HFFc6 (cell line): ENCODE measurements around the gene LIPH. TPM values are rescaled to one million over a fixed set of nuclear protein-coding genes. Genes with fewer than 3 reads are reported as not detected.
"Not testable (repeated sequence)": the region's sequence is repeated elsewhere in the genome, so short reads cannot be mapped to it uniquely, and the experiment has no call there.

Experiments
- DNase-seq: peaks from one replicate; pipeline ENCODE4 v3.0.0-alpha.2; 2018
- H3K27ac Mint-ChIP-seq: 2 replicates; pipeline ENCODE4 v1.8.0; 2020; ENCODE audit warnings: mild to moderate bottlenecking, mixed read lengths
- H3K27me3 Mint-ChIP-seq: 2 replicates; pipeline ENCODE4 v1.8.0; 2021; ENCODE audit warnings: mild to moderate bottlenecking, moderate library complexity, mixed read lengths; ENCODE audit not compliant: insufficient read depth
- H3K36me3 Mint-ChIP-seq: 2 replicates; pipeline ENCODE4 v1.8.0; 2021; ENCODE audit warnings: low read depth, mixed read lengths
- H3K4me1 Mint-ChIP-seq: 2 replicates; pipeline ENCODE4 v1.8.0; 2020; ENCODE audit warnings: low read depth, mixed read lengths
- H3K4me3 Mint-ChIP-seq: 2 replicates; pipeline ENCODE4 v1.8.0; 2020; ENCODE audit warnings: mild to moderate bottlenecking, moderate library complexity, mixed read lengths
- H3K9me3 Mint-ChIP-seq: 2 replicates; pipeline ENCODE4 v1.8.0; 2020; ENCODE audit warnings: mild to moderate bottlenecking, mixed read lengths
- total RNA-seq, 6 experiments: library from RNA; stranded (reverse); fragmentation: NEBNext Ultra II Directional; extraction: Animal tissue kit (Norgen Biotek cat#: 25700); gene quantifications; 2 replicates in 1 of 6; 3 replicates in 5 of 6; pipeline ENCODE4 v1.2.3, GENCODE V29; 2021
- TF ChIP-seq, protein P1 (sequence below): fragments of 200-600 bp; sonication (generic); IDR thresholded peaks from 2 replicates; pipeline ENCODE4 v1.5.0; 2021; ENCODE audit warnings: antibody characterized with exemption, mild to moderate bottlenecking

LIPH gene
- total RNA-seq, 6 experiments from 2014 or later: 0.10 to 1.6 (median 0.26) TPM

DNA sequence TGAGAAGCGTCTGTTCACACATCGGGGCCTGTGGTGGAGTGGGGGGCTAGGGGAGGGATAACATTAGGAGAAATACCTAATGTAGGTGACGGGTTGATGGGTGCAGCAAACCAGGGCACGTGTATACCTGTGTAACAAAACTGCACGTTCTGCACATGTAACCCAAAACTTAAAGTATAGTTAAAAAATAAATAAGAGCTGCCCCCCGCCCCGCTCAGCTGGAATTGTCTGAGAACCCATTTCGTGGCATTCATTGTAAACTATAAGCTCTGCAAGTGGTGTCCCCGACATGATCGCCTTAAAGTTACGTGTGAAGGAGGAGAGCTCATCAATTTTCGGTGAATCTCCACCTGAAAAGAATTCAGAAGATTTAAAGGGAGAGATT lies 7.3 kb upstream of the LIPH start:
- Mint-ChIP-seq H3K4me1 (peaks cover 21% of the 10 kb centered on the region), H3K36me3 (no peaks in the 10 kb centered on the region), H3K27me3 (peaks cover 10% of the 10 kb centered on the region), H3K27ac (no peak overlapping the region), H3K9me3 (no peaks in the 10 kb centered on the region), H3K4me3 (no peak overlapping the region)
- DNase-seq: no peak
- TF ChIP-seq, protein P1, sequence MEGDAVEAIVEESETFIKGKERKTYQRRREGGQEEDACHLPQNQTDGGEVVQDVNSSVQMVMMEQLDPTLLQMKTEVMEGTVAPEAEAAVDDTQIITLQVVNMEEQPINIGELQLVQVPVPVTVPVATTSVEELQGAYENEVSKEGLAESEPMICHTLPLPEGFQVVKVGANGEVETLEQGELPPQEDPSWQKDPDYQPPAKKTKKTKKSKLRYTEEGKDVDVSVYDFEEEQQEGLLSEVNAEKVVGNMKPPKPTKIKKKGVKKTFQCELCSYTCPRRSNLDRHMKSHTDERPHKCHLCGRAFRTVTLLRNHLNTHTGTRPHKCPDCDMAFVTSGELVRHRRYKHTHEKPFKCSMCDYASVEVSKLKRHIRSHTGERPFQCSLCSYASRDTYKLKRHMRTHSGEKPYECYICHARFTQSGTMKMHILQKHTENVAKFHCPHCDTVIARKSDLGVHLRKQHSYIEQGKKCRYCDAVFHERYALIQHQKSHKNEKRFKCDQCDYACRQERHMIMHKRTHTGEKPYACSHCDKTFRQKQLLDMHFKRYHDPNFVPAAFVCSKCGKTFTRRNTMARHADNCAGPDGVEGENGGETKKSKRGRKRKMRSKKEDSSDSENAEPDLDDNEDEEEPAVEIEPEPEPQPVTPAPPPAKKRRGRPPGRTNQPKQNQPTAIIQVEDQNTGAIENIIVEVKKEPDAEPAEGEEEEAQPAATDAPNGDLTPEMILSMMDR: no peak

DNA sequence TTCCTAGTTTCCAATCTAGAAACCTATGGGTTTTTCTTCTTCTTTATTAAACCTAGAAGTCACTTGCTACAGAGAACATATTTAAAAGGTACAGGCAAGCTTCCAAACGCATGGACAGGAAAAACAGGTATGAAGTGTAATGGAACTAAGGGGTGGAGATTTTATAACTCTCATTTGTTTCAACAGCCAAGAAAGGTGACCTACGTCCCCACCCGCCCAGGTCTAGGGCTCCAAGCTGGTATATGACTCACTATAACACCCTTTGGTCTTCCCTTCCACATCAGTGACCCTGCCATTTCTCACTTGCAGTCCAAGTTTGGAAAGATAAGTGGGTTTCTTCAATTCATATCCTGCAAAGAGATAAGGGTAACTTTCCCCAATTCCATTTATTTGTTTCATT lies 6.0 kb upstream of the LIPH start:
- H3K36me3 Mint-ChIP-seq: no peaks in the 10 kb centered on the region
- H3K27me3 Mint-ChIP-seq: peaks cover 9% of the 10 kb centered on the region
- H3K4me3 Mint-ChIP-seq: no peak overlapping the region
- no peak overlapping the region for H3K27ac Mint-ChIP-seq
- DNase-seq: no peak
- peaks cover 21% of the 10 kb centered on the region for H3K4me1 Mint-ChIP-seq
- TF ChIP-seq, protein P1: no peak
- no peaks in the 10 kb centered on the region for H3K9me3 Mint-ChIP-seq

DNA sequence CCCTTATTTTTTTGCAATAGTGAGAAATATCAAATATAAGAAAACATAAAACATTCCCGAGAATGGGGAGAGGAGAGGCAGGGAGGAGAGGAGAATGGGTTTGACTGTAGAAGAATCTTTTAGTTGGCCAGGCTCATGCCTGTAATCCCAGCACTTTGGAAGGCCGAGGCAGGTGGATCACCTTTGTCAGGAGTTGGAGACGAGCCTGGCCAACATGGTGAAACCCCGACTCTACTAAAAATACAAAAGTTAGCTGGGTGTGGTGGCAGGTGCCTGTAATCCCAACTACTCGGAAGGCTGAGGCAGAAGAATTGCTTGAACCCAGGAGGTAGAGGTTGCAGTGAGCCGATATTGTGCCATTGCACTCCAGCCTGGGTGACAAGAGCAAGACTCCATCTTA lies 4.3 kb upstream of the LIPH start:
- H3K27me3 Mint-ChIP-seq, DNase-seq, H3K4me3 Mint-ChIP-seq, H3K9me3 Mint-ChIP-seq, H3K36me3 Mint-ChIP-seq, H3K27ac Mint-ChIP-seq: not testable (repeated sequence)
- H3K4me1 Mint-ChIP-seq: peaks cover 25% of the 10 kb centered on the region

DNA sequence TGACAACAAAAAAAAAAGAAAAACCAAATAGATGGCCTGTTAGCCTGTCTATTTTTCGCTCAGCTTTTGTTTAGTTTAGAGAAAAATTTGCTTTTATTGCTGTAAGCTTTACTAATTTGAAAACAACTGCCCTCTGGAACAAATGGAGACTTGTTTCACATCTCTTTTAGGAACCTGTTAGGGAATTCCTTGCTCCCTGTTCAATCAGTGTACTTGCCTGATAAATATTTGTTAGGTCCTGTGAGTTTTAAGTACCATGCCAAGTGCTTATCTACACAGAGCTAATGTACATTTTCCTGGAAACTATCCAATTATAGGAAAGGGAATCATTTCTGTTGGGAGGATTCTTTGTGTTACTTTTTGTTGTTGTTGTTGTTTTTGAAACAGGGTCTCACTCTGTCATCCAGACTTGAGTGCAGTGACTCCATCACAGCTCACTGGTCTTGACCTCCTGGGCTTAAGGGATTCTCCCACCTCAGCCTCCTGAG lies 3.5 kb upstream of the LIPH start:
- Mint-ChIP-seq H3K27ac (no peak overlapping the region), H3K9me3 (no peaks in the 10 kb centered on the region)

DNA sequence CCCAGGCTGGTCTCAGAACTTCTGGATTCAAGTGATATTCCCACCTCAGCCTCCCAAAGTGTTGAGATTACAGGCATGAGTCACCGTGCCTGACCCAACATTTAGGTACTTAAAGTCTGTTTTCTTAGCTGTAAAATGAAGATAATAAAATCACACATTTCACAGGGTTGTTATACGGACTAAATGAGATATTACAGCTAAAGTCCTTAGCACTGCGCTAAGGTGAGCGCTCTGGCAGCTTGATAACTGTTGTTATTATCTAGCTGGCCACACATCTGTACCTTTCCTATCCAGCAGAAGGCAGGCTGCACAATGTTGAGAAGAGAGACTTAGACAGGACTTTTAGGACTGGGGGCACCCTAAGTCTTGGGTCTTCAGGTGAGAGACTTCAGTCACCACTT lies 2.7 kb upstream of the LIPH start:
- Mint-ChIP-seq H3K27ac (no peak overlapping the region), H3K36me3 (no peaks in the 10 kb centered on the region), H3K9me3 (no peaks in the 10 kb centered on the region), H3K4me1 (peaks cover 28% of the 10 kb centered on the region), H3K27me3 (no peaks in the 10 kb centered on the region; the same call in 1 of the 2 replicates), H3K4me3 (no peak overlapping the region)
- DNase-seq: no peak
- TF ChIP-seq, protein P1: no peak

More for the DNA sequence above, 3.5 kb upstream of the LIPH start:
- TF ChIP-seq, protein P1: no peak
- H3K27me3 Mint-ChIP-seq: peaks cover 2% of the 10 kb centered on the region
- H3K36me3 Mint-ChIP-seq: no peaks in the 10 kb centered on the region
- no peak for DNase-seq
- H3K4me1 Mint-ChIP-seq: peaks cover 25% of the 10 kb centered on the region
- H3K4me3 Mint-ChIP-seq: no peak overlapping the region

DNA sequence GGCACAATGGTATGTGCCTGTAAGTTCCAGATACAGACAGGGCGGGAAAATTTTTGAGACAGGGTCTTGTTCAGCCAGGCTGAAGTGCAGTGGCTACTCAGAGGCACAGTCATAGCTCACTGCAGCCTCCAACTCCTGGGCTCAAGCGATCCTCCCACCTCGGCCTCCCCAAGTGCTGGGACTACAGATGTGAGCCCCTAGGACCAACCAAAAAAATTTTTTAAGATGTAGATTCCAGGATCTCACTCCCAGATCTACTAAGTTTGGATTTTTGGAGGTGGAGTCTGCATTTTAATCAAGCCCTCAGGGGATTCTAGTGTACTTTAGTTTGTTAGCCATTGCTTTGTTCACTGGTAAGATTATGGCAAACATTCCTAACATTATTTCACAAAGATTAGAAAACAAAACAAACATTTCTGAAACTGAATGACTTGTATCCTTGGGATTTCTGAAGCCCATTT lies 2.7 kb downstream of the LIPH start:
- H3K27me3 Mint-ChIP-seq: no peaks in the 10 kb centered on the region
- TF ChIP-seq, protein P1: no peak
- H3K27ac Mint-ChIP-seq: peak overlapping the region; percentile 64
- peak overlapping the region; percentile 57; the same call in 1 of the 2 replicates for H3K4me3 Mint-ChIP-seq
- peaks cover 37% of the 10 kb centered on the region for H3K4me1 Mint-ChIP-seq
- peak; percentile 57 for DNase-seq
- H3K9me3 Mint-ChIP-seq: no peaks in the 10 kb centered on the region
- no peaks in the 10 kb centered on the region for H3K36me3 Mint-ChIP-seq
